WTC11 (cell line): ENCODE results near the gene SUCLA2. TPM values are rescaled to one million over a fixed set of nuclear protein-coding genes. Genes with fewer than 3 reads are reported as not detected.
A peak's percentile ranks its signal among the peaks of the same experiment; 100 is the strongest.

Source experiments
- ATAC-seq: fragments of 200-7000 bp; cut with Tn5 transposase; 2 replicates; pipeline ENCODE4 v1.10.0; 2021; ENCODE audit warnings: mild to moderate bottlenecking, moderate library complexity
- CTCF ChIA-PET: fragments of 300-600 bp; sonication (Branson Sonifier 250); formaldehyde crosslinking; loops from one replicate; lab custom pipeline; 2021; ENCODE audit warnings: antibody characterized with exemption; lab: Charles Lee
- POLR2A ChIA-PET: fragments of 350-600 bp; sonication (Branson Sonifier 250); formaldehyde crosslinking; loops from one replicate; lab custom pipeline; 2021; ENCODE audit warnings: antibody characterized with exemption; lab: Charles Lee
- DNase-seq: peaks from one replicate; pipeline ENCODE4 v3.0.0; 2021; ENCODE audit warnings: low spot score
- H3K27ac Mint-ChIP-seq: 2 replicates; pipeline ENCODE4 v1.8.0; 2021; ENCODE audit warnings: mixed read lengths
- H3K27me3 Mint-ChIP-seq: 2 replicates; pipeline ENCODE4 v1.8.0; 2021; ENCODE audit warnings: low read depth, mild to moderate bottlenecking, moderate library complexity, mixed read lengths
- H3K36me3 Mint-ChIP-seq: 2 replicates; pipeline ENCODE4 v1.8.0; 2021; ENCODE audit warnings: mixed read lengths
- H3K4me1 Mint-ChIP-seq: 2 replicates; pipeline ENCODE4 v1.8.0; 2022; ENCODE audit warnings: mixed read lengths
- H3K4me3 Mint-ChIP-seq: 2 replicates; pipeline ENCODE4 v1.8.0; 2021; ENCODE audit warnings: mild to moderate bottlenecking, moderate library complexity, mixed read lengths
- H3K9me3 Mint-ChIP-seq: 2 replicates; pipeline ENCODE4 v1.8.0; 2021; ENCODE audit warnings: mixed read lengths
- ATF1 ChIP-seq: sonication (generic); formaldehyde crosslinking; IDR thresholded peaks from 2 replicates; pipeline ENCODE4 v1.8.1; 2023; ENCODE audit warnings: mild to moderate bottlenecking, moderate library complexity, missing genetic modification reagents
- ATF2 ChIP-seq: sonication (generic); formaldehyde crosslinking; IDR thresholded peaks from 2 replicates; pipeline ENCODE4 v1.8.1; 2022; ENCODE audit warnings: low read depth, missing genetic modification reagents, borderline replicate concordance
- E2F1 ChIP-seq: sonication (generic); formaldehyde crosslinking; IDR thresholded peaks from 2 replicates; pipeline ENCODE4 v1.8.0; 2022; ENCODE audit warnings: mild to moderate bottlenecking, missing genetic modification reagents
- FOXJ3 ChIP-seq: sonication (generic); formaldehyde crosslinking; IDR thresholded peaks from 2 replicates; pipeline ENCODE4 v1.9.0; 2021; ENCODE audit warnings: missing genetic modification reagents, mild to moderate bottlenecking, borderline replicate concordance
- JUN ChIP-seq: sonication (generic); formaldehyde crosslinking; IDR thresholded peaks from 2 replicates; pipeline ENCODE4 v1.8.0; 2023; ENCODE audit warnings: mild to moderate bottlenecking, missing genetic modification reagents
- ZNF263 ChIP-seq: sonication (generic); formaldehyde crosslinking; IDR thresholded peaks from 2 replicates; pipeline ENCODE4 v1.8.1; 2022; ENCODE audit warnings: low read depth, mild to moderate bottlenecking, moderate library complexity, missing genetic modification reagents
- ZNF317 ChIP-seq: sonication (generic); formaldehyde crosslinking; IDR thresholded peaks from 2 replicates; pipeline ENCODE4 v1.8.1; 2023; ENCODE audit warnings: low read depth, mild to moderate bottlenecking, moderate library complexity, missing genetic modification reagents, borderline replicate concordance
- ZNF423 ChIP-seq: fragments of 250-450 bp; sonication (Bioruptor Pico); IDR thresholded peaks from 2 replicates; pipeline ENCODE4 v2.1.2; 2022; ENCODE audit warnings: mild to moderate bottlenecking, moderate library complexity
- total RNA-seq: library from RNA; stranded (reverse); gene quantifications from 3 replicates; pipeline ENCODE4 v1.2.3, GENCODE V29; 2021
- TF ChIP-seq, protein P1 (sequence below): fragments of 250-450 bp; sonication (Bioruptor Pico); IDR thresholded peaks from 2 replicates; pipeline ENCODE4 v1.8.0; 2021; ENCODE audit warnings: mild to moderate bottlenecking
- TF ChIP-seq, protein P2 (sequence below): sonication (generic); formaldehyde crosslinking; IDR thresholded peaks from 2 replicates; pipeline ENCODE4 v1.8.1; 2023; ENCODE audit warnings: mild to moderate bottlenecking, missing genetic modification reagents, borderline replicate concordance
- TF ChIP-seq, protein P3 (sequence below): fragments of 250-450 bp; sonication (Bioruptor Pico); IDR thresholded peaks from 2 replicates; pipeline ENCODE4 v1.9.0; 2021; ENCODE audit warnings: mild to moderate bottlenecking, borderline replicate concordance

The SUCLA2 gene
- total RNA-seq, 1 experiment from 2014 or later = 66.8 TPM

GRCh38 chr13:47917022-47917574 is 84.0 kb downstream of the SUCLA2 start:
- ATAC-seq (peak; percentile 53), DNase-seq (no peak)
- TF ChIP-seq, protein P1, sequence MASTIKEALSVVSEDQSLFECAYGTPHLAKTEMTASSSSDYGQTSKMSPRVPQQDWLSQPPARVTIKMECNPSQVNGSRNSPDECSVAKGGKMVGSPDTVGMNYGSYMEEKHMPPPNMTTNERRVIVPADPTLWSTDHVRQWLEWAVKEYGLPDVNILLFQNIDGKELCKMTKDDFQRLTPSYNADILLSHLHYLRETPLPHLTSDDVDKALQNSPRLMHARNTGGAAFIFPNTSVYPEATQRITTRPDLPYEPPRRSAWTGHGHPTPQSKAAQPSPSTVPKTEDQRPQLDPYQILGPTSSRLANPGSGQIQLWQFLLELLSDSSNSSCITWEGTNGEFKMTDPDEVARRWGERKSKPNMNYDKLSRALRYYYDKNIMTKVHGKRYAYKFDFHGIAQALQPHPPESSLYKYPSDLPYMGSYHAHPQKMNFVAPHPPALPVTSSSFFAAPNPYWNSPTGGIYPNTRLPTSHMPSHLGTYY = no peak
- TF ChIP-seq ATF1 (no peak), ZNF263 (CRISPR knock-in tag) (no peak), ATF2 (CRISPR knock-in tag) (no peak), JUN (no peak), ZNF423 (CRISPR knock-in tag) (no peak), ZNF317 (CRISPR knock-in tag) (no peak), FOXJ3 (CRISPR knock-in tag) (no peak), E2F1 (CRISPR knock-in tag) (no peak)
- TF ChIP-seq, protein P2, sequence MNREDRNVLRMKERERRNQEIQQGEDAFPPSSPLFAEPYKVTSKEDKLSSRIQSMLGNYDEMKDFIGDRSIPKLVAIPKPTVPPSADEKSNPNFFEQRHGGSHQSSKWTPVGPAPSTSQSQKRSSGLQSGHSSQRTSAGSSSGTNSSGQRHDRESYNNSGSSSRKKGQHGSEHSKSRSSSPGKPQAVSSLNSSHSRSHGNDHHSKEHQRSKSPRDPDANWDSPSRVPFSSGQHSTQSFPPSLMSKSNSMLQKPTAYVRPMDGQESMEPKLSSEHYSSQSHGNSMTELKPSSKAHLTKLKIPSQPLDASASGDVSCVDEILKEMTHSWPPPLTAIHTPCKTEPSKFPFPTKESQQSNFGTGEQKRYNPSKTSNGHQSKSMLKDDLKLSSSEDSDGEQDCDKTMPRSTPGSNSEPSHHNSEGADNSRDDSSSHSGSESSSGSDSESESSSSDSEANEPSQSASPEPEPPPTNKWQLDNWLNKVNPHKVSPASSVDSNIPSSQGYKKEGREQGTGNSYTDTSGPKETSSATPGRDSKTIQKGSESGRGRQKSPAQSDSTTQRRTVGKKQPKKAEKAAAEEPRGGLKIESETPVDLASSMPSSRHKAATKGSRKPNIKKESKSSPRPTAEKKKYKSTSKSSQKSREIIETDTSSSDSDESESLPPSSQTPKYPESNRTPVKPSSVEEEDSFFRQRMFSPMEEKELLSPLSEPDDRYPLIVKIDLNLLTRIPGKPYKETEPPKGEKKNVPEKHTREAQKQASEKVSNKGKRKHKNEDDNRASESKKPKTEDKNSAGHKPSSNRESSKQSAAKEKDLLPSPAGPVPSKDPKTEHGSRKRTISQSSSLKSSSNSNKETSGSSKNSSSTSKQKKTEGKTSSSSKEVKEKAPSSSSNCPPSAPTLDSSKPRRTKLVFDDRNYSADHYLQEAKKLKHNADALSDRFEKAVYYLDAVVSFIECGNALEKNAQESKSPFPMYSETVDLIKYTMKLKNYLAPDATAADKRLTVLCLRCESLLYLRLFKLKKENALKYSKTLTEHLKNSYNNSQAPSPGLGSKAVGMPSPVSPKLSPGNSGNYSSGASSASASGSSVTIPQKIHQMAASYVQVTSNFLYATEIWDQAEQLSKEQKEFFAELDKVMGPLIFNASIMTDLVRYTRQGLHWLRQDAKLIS (CRISPR knock-in tag) = no peak
- TF ChIP-seq, protein P3, sequence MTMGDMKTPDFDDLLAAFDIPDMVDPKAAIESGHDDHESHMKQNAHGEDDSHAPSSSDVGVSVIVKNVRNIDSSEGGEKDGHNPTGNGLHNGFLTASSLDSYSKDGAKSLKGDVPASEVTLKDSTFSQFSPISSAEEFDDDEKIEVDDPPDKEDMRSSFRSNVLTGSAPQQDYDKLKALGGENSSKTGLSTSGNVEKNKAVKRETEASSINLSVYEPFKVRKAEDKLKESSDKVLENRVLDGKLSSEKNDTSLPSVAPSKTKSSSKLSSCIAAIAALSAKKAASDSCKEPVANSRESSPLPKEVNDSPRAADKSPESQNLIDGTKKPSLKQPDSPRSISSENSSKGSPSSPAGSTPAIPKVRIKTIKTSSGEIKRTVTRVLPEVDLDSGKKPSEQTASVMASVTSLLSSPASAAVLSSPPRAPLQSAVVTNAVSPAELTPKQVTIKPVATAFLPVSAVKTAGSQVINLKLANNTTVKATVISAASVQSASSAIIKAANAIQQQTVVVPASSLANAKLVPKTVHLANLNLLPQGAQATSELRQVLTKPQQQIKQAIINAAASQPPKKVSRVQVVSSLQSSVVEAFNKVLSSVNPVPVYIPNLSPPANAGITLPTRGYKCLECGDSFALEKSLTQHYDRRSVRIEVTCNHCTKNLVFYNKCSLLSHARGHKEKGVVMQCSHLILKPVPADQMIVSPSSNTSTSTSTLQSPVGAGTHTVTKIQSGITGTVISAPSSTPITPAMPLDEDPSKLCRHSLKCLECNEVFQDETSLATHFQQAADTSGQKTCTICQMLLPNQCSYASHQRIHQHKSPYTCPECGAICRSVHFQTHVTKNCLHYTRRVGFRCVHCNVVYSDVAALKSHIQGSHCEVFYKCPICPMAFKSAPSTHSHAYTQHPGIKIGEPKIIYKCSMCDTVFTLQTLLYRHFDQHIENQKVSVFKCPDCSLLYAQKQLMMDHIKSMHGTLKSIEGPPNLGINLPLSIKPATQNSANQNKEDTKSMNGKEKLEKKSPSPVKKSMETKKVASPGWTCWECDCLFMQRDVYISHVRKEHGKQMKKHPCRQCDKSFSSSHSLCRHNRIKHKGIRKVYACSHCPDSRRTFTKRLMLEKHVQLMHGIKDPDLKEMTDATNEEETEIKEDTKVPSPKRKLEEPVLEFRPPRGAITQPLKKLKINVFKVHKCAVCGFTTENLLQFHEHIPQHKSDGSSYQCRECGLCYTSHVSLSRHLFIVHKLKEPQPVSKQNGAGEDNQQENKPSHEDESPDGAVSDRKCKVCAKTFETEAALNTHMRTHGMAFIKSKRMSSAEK = no peak
- Mint-ChIP-seq H3K4me1 (peaks cover 8% of the 10 kb centered on the region), H3K36me3 (peaks cover 24% of the 10 kb centered on the region), H3K27ac (0 out of 2 replicates have a peak overlapping the region, but pooled peaks have one; percentile 23), H3K9me3 (peaks cover 47% of the 10 kb centered on the region), H3K27me3 (no peaks in the 10 kb centered on the region), H3K4me3 (no peak overlapping the region)
- CTCF ChIA-PET = no interaction called here
- POLR2A ChIA-PET = no interaction called here

- H3K4me3 Mint-ChIP-seq = no peak overlapping the region
- peaks cover 8% of the 10 kb centered on the region for H3K4me1 Mint-ChIP-seq
- H3K27ac Mint-ChIP-seq = no peak overlapping the region
- CTCF ChIA-PET = no interaction called here
- POLR2A ChIA-PET = no interaction called here
- no peaks in the 10 kb centered on the region for H3K27me3 Mint-ChIP-seq
- TF ChIP-seq, protein P1 = no peak
- no peak for ATAC-seq
- no peak for DNase-seq
- peaks cover 22% of the 10 kb centered on the region for H3K9me3 Mint-ChIP-seq
- H3K36me3 Mint-ChIP-seq = peaks cover 14% of the 10 kb centered on the region; the same call in 1 of the 2 replicates
These were observed 92.7 kb downstream of the SUCLA2 start for GRCh38 chr13:47908197-47908902.
